C4-2B (cell line): ENCODE data around the gene VDAC1.
"Not testable (repeated sequence)": the region's sequence is repeated elsewhere in the genome, so short reads cannot be mapped to it uniquely, and the experiment has no call there.

Source experiments
- H3K27ac ChIP-seq: fragments of 450-650 bp; 2 replicates; pipeline ENCODE4 v1.5.1; 2017
- ZFX ChIP-seq: fragments of 450-650 bp; IDR thresholded peaks from 2 replicates; pipeline ENCODE4 v1.6.1; 2017
- TF ChIP-seq, protein P1 (sequence below): fragments of 450-650 bp; conservative IDR thresholded peaks from 2 replicates; pipeline ENCODE4 v1.5.1; 2017; ENCODE audit warnings: mild to moderate bottlenecking

Gene VDAC1

DNA sequence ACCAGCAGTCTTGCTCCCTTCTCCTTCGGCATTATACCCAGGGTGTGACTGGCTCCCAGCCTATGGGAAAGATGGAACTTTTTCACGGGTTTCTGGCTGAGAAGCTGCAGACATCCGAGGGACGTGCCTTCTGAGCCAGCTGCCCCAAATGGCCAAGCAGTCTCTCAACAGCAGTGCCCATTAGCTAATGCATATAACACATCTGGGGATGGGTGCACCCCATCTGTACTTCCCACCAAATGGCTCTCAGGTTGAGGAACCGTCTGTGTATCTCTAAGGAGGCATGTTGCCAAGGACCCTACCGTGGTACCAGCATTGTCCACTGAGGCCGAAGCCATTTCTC, 61.3 kb downstream of the VDAC1 start:
- no peak overlapping the region for H3K27ac ChIP-seq
- TF ChIP-seq ZFX, result no peak
- TF ChIP-seq, protein P1, sequence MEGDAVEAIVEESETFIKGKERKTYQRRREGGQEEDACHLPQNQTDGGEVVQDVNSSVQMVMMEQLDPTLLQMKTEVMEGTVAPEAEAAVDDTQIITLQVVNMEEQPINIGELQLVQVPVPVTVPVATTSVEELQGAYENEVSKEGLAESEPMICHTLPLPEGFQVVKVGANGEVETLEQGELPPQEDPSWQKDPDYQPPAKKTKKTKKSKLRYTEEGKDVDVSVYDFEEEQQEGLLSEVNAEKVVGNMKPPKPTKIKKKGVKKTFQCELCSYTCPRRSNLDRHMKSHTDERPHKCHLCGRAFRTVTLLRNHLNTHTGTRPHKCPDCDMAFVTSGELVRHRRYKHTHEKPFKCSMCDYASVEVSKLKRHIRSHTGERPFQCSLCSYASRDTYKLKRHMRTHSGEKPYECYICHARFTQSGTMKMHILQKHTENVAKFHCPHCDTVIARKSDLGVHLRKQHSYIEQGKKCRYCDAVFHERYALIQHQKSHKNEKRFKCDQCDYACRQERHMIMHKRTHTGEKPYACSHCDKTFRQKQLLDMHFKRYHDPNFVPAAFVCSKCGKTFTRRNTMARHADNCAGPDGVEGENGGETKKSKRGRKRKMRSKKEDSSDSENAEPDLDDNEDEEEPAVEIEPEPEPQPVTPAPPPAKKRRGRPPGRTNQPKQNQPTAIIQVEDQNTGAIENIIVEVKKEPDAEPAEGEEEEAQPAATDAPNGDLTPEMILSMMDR, result no peak

DNA sequence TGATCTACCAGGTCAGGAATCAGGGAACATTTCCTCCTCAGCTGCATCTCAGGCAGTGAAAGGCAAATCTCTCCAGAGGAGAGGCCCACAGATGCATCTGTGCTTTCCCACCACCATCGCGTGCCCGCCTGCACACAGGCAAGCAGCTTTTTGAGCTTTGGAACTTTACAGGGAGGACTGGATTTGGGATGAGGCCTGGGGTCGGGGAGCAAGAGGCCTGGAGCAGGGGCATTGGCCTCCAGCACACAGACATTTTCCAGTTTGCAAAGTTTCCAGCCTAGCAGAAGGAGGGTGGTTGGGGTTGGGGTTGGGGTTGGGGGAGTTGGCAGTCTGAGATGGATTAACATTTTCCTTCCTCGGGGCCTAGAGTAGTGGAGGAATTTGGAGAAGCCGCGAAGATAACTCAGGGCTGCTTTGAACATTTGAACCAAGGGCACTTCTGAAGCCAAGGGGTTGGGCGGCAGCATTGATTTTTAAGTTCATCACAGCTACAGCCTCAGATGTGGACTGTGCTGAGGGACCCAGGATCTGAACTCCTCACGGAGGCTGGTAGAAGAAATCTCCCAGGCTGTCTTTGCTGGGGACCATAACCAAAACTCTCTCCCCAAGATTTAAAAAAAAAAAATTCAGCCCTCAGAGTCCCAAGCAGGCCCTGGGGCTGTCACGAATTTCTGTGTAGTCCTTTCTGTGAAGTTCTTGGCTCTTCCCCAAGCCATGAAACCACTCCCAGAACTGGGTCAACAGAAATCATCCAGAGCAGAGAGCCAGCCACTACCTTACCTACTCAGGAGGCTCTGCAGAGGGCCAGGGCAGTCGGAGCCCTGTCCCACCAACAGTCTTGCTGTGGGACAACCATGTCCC, 61.9 kb downstream of the VDAC1 start:
- no peak overlapping the region for H3K27ac ChIP-seq
- TF ChIP-seq, protein P1, result no peak
- TF ChIP-seq ZFX, result no peak

DNA sequence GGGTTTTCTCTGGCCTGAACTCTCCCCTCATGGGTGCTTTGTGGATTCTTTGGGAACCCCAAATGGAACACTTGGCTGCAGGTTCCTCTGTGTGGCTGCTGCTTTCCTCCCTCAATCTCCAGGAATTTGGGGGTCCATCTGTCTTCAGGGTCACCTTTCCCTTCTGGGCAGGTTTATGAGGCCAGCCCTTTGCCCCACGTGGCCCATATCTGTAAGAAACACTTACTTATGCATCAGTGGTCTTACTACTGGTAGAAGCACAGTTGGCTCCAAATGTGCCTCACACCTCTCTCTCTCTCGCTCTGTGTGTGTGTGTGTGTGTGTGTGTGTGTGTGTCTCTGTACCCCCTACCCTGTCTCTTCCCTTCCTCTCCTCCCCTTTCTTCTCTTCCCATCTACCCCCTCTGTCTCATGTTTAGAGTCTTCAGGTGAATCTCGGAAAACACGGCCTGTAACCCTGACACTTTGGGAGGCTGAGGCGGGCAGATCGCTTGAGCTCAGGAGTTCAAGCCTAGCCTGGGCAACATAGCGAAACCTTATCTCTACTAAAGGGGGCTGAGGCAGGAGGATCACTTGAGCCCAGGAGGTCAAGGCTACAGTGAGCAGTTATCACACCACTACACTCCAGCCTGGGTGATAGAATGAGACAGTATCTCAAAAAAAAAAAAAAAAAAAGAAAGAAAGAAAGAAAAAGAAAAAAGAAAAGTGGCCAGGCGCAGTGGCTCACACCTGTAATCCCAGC, 63.1 kb downstream of the VDAC1 start:
- TF ChIP-seq, protein P1, result no peak
- TF ChIP-seq ZFX, result no peak
- no peak overlapping the region for H3K27ac ChIP-seq

DNA sequence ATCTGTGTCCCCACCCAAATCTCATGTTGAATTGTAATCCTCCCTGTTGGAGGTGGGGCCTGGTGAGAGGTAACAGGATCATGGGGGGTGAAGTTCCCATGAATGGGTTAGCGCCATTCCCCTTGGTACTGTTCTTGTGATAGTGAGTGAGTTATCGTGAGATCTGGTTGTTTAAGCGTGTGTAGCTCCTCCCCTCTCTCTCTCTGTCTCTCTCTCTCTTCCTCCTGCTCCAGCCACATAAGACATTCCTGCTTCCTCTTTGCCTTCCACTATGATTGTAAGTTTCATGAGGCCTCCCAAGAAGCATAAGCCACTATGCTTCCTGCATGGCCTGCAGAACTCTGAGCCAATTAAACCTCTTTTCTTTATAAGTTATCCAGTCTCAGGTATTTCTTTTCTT, 65.1 kb downstream of the VDAC1 start:
- TF ChIP-seq, protein P1, result no peak
- no peak for TF ChIP-seq ZFX
- no peak overlapping the region for H3K27ac ChIP-seq

DNA sequence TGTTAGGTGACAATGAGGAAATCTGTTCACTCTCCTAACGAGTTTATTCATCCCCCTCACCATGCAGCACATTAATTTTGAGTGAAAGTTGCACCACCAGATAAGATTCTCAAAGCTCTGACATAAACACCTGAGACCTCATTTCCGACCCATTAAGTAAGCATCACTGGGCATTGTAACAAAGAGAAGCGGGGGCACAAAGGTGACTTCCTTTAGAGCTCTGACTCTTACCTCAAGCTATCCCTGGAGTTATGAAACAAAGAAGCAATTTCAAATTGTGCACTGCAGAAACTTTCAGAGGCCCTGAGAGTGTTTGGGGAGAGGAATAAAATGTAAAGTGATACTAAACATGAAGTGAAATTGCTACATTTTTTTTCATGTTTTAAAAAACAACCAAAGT, 65.8 kb downstream of the VDAC1 start:
- no peak for TF ChIP-seq ZFX
- TF ChIP-seq, protein P1, result no peak
- no peak overlapping the region for H3K27ac ChIP-seq

DNA sequence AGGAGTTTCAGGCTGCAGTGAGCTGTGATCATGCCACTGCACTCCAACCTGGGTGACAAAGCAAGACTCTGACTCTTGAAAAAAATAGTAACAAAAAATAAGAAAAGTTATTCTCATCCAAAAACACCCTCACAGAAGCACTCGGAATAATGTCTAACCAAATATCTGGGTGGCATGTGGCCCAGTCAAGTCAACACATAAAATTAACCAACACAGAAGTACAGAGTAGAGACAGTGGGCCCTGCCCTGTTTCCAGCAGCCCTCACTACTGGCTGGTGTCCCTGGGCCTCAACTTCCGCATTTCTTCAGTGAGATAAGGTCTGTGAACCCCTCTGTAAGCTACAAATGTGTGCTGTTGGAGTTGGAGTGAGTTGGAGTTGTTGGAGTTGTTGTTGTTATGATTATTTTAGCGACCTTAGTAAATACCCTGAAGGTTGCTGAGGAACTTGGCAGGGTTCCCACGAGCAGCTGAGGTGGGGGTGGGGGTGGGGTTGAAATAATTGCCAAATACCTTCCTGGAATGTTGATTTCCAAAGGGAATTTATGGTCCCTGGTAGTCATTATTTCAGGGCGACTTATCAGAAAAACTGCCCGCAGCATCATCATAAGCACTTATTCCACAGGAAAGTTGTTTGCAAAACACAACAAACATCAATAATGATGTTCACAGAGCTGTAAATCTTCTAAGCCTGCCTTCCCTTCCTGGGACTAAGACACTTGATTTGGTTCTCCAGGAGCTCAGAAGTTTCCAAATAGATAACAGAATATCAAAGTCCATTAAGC, 66.5 kb downstream of the VDAC1 start:
- no peak overlapping the region for H3K27ac ChIP-seq
- TF ChIP-seq ZFX, result no peak
- TF ChIP-seq, protein P1, result no peak

DNA sequence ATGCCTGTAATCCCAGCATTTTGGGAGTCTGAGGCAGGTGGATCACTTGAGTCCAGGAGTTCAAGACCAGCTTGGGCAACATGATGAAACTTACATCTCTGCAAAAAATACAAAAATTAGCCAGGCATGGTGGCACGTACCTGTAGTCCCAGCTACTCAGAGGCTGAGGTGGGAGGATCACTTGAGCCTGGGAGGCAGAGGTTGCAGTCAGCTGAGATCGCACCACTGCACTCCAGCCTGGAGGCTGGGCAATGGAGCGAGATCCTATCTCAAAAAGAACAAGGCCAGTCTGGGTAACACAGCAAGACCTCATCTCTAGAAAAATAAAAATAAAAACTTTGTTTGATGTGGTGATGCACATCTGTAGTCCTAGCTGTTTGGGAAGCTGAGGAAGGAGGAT, 67.1 kb downstream of the VDAC1 start:
- H3K27ac ChIP-seq, result not testable (repeated sequence)
